ENCODE data around the gene INVS.
"Not testable (repeated sequence)": the region's sequence is repeated elsewhere in the genome, so short reads cannot be mapped to it uniquely, and the experiment has no call there.

Gene INVS

GRCh38 chr9:100322954-100323536 is 224.0 kb downstream of the INVS start:
- DNase-seq (ENCODE audit: low read depth in 2 of 2) = no peak

- no peak for DNase-seq (ENCODE audit: low read depth in 2 of 2)
Measured at GRCh38 chr9:100324594-100325200, 225.7 kb downstream of the INVS start.

DNA sequence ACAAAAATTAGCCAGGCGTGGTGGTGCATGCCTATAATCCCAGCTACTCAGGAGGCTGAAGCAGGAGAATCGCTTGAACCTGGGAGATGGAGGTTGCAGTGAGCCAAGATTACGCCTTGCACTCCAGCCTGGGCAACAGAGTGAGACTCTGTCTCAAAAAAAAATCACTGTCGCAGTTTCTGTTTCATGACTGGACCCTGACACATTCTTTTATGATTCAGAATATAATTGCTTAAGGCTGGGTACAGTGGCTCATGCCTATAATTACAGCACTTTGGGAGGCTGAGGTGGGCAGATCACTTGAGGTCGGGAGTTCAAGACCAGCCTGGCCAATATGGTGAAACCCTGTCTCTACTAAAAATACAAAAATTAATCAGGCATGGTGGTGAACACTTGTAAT is 239.7 kb downstream of the INVS start:
- not testable (repeated sequence) for DNase-seq (ENCODE audit: low read depth in 2 of 2)

GRCh38 chr9:100340224-100340623 is 241.2 kb downstream of the INVS start:
- DNase-seq (ENCODE audit: low read depth in 2 of 2) = no peak

GRCh38 chr9:100341889-100342288 is 242.8 kb downstream of the INVS start:
- no peak for DNase-seq (ENCODE audit: low read depth in 2 of 2)

GRCh38 chr9:100346836-100347235 is 247.8 kb downstream of the INVS start:
- DNase-seq (ENCODE audit: low read depth in 2 of 2) = no peak

GRCh38 chr9:100350188-100350587 is 251.1 kb downstream of the INVS start:
- DNase-seq (ENCODE audit: low read depth in 2 of 2) = no peak
